Right lobe of liver (tissue), 4 donors: ENCODE results near the gene KCNK3.

ENCODE experiments used
- CTCF ChIP-seq, 4 donors: fragments of 200-600 bp in 3 of 4; fragments of 450-650 bp in 1 of 4; IDR thresholded peaks; one replicate each; pipeline versions ENCODE4 v1.5.1 to v1.8.0; 2016 to 2022; ENCODE audit warnings: antibody characterized with exemption in 4 of 4, mild to moderate bottlenecking in 2 of 4
- POLR2A ChIP-seq: fragments of 450-650 bp; IDR thresholded peaks from one replicate; pipeline ENCODE4 v1.6.1; 2017; ENCODE audit warnings: antibody characterized with exemption, mild to moderate bottlenecking
- donor health status: DM: no; HTN: no; CAD: no.
- donor health status: DM: no; HTN: no; CAD: no.
- donor health status: DM: no; HTN: yes; CAD: no.

DNA sequence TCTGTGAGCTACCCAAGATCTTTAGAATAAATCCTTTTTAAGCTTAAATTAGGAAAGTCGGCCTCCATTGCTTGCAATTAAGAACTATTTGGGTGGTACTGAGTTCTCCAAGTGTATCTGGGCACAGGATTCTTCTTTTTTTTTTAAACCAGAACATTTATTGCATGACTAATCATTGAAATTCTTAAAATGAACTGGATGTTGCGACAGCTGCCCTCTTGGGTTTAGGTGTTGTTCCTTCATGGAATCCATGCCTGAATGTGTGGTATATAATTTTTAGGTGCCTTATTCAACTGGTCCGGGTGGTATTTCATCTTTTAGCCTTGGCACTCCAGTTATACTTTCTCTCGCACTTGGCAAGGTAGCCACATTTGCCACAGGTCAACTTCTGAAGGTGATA, 14.5 kb upstream of the KCNK3 start:
- no peak for TF ChIP-seq CTCF (IDR thresholded peaks at IDR 0.05)
- TF ChIP-seq POLR2A, result no peak
